Coronary artery (tissue), 2 donors: ENCODE results near the gene PLEKHH3.
"Not testable (repeated sequence)": the region's sequence is repeated elsewhere in the genome, so short reads cannot be mapped to it uniquely, and the experiment has no call there.

ENCODE experiments used
- DNase-seq: peaks from one replicate; pipeline ENCODE4 v3.0.0-alpha.2; 2017; ENCODE audit warnings: low spot score
- H3K27ac ChIP-seq, 2 donors: fragments of 200-600 bp; sonication (generic); one replicate each; pipeline ENCODE4 v1.5.1; 2016 to 2019
- H3K4me3 ChIP-seq: fragments of 200-600 bp; sonication (generic); 2 replicates; pipeline ENCODE4 v1.5.1; 2016; ENCODE audit warnings: mild to moderate bottlenecking, moderate library complexity
- CTCF ChIP-seq: fragments of 200-600 bp; sonication (generic); IDR thresholded peaks from one replicate; pipeline ENCODE4 v1.5.1; 2019; ENCODE audit warnings: antibody characterized with exemption

Gene PLEKHH3

GRCh38 chr17:42642336-42642735 is 34.5 kb downstream of the PLEKHH3 start:
- no peak for DNase-seq
- no peak overlapping the region for H3K27ac ChIP-seq
- no peak for TF ChIP-seq CTCF
- no peak overlapping the region for H3K4me3 ChIP-seq

DNA sequence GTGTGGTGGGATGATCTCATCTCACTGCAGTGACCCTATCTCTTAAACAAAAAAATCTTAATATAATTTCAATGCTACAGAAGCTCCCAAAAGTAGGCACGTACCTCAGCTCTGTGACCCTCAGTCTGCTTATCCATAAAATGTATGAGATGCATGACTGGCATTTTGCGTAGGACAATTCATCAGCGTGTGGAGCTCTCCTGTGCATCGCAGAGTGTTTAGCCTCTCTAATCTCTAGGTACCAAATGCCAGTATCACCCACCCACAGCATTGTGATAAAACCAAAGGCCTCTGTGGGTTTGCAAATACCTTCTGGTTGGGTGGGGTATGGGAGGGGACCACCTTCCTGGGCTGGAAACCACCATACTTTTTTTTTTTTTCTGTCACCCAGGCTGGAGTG is 36.7 kb downstream of the PLEKHH3 start:
- H3K27ac ChIP-seq: no peak overlapping the region
- no peak for DNase-seq
- H3K4me3 ChIP-seq: no peak overlapping the region
- TF ChIP-seq CTCF: no peak

DNA sequence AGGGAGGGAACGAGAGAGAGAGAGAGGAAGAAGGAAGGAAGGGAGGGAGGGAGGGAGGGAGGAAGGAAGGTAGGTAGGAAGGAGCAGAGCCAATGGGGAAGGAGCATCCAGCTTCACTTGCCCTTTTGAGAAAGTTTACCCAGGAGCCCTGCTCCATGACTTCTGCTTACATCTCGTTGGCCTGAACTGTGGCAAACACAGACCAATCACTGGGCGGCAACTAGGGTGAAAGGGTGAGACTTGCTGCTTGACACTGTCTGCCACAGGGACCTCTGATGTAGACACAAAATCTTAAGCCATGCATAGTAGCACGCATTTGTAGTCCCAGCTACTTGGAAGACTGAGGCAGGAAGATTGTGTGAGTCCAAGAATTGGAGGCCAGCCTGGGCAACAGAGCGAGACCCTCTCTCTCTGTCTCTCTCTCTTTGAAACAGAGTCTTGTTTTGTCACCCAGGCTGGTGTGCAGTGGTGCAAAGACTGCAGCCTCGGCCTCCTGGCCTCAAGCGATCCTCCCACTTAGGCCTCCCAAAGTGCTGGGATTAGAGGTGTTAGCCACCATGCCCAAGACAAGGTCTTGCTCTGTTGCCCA is 37.2 kb downstream of the PLEKHH3 start:
- Histone ChIP-seq H3K4me3 (no peak overlapping the region), H3K27ac (no peak overlapping the region)
- no peak for DNase-seq
- no peak for TF ChIP-seq CTCF

DNA sequence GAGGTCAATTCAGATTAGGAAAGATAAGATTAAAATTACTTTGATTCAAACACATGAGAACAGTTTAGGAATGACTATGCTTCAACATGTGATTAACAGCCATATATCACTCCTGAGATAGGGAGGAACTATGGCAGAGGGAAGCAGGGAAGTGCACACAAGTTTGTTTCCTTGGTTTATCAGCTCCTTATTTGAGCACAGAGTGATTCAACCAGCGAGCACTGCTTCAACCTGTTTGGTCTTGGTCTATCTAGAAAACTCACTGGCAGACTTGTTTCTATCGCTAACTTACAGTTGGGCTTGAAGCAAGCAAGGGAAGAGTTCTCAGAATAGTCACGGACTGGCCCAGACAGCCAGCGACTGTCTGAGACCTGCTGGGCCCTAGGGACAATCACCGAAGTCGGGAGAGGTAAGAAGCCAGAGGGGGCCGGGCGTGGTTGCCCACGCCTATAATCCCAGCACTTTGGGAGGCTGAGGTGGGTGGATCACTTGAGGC is 43.8 kb downstream of the PLEKHH3 start:
- H3K27ac ChIP-seq: no peak overlapping the region
- DNase-seq: no peak
- no peak overlapping the region for H3K4me3 ChIP-seq
- no peak for TF ChIP-seq CTCF

- Histone ChIP-seq H3K4me3 (no peak overlapping the region), H3K27ac (no peak overlapping the region)
- no peak for DNase-seq
- no peak for TF ChIP-seq CTCF
These were observed 47.3 kb downstream of the PLEKHH3 start for GRCh38 chr17:42629411-42630009.

DNA sequence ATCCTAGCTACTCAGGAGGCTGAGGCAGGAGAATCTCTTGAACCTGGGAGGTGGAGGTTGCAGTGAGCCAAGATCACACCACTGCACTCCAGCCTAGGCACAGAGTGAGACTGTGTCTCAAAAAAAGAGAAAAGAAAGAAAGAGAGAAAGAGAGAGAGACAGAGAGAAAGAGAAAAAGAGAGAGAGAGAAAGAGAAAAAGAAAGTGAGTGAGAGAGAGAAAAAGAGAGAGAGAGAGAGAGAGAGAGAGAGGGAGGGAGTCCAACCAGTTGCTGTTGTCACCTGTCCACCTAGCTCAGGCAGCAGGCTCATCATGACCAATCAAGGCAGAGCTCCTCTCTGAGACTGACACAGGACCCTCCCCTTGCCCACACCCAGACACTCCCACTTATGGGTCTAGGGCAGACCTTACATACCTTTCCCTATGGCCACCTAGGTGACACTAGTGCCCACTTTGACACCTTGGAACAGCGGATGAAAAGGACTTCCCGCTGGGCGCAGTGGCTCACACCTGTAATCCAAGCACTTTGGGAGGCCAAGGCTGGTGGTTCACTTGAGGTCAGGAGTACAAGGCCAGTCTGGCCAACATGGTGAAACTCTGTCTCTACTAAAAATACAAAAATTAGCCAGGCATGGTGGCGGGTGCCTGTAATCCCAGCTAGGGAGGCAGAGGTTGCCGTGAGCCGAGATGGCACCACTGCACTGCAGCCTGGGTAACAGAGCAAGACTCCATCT is 49.6 kb downstream of the PLEKHH3 start:
- not testable (repeated sequence) for DNase-seq, H3K27ac ChIP-seq, H3K4me3 ChIP-seq

DNA sequence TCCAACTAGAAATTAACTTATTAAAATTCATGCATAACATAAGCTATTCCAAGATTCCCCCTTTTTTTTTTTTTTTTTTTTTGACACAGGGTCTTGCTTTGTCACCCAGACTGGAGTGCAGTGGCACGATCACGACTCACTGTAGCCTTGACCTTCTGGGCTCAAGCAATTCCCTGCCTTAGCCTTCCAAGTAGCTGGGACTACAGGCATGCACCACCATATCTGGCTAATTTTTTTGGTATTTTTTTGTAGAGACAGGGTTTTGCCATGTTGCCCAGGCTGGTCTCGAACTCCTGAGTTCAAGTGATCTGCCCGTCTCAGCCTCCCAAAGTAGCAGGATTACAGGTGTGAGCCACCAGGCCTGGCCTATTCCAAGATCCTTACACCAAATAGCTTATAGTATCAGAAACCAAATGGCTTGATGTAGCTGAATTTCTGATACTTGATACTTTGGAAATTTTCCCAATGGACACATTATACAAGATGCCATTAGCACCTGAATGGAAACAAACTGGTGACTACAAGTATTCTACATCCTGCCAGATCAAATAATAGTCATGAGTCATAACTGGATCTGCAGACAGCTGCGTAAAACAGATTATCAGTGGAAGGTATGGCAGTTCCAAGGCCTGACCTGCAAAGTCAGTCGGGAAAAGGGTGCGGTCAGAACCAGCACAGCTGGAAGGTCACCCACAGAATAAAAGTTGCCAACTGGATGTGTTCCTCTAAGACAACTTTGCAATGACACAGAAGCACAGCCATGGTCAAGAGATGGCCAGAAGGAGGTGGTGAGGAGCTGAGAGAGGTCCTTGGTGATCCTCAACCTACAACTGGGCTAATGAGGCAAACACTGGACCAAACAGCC is 52.8 kb downstream of the PLEKHH3 start:
- TF ChIP-seq CTCF: no peak
- Histone ChIP-seq H3K27ac (no peak overlapping the region), H3K4me3 (no peak overlapping the region)
- no peak for DNase-seq
